Smooth muscle cell of the coronary artery (primary cell): ENCODE measurements around the gene OIP5. TPM values are rescaled to one million over a fixed set of nuclear protein-coding genes. Genes with fewer than 3 reads are reported as not detected.

ENCODE experiments used
- total RNA-seq: library from RNA; depleted of rRNA; stranded (reverse); fragments of >200 nt; gene quantifications from 2 replicates; pipeline ENCODE4 v1.2.3, GENCODE V29; 2014; ENCODE audit warnings: low replicate concordance

Gene OIP5
- total RNA-seq = 2.2 TPM in 1 of 2 replicates, not detected in the other

DNA sequence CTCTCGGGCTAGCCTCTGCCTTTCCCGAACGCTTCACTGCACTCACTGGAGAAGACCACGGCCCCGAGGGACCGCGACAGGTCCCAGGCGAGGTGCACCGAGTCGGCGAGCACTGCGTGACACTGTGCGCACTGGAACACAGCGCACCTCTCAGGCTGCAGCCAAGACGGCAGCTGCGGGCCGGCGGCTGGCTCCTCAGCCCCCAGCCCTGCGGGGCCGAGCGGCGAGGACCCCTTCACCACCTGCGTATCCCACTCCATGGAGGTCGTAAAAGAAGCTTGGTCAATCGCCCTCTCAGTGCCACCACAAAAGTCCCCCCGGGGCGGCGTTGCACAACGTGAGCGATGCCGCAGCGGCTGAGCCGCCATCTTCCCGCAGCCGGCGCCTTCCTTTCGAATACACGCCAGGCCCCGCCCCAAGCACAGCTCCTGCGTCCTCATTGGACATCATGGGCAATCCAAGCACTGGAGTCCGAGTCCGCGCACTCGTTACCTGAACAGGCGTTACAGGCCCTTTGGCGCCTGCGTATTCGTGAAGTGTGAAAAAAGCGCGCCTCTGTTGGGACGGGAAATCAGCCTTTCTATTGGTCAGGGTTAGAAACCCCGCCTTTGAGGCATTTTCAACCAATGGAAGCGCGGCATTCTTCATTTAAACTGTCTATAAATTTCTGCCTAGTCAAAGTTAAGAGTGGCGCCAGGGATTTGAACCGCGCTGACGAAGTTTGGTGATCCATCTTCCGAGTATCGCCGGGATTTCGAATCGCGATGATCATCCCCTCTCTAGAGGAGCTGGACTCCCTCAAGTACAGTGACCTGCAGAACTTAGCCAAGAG, at the start of gene OIP5, which contains the start of gene NUSAP1:
Gene OIP5, minus strand, starts transcription at position 398 of the 832 bp plus-strand sequence. Its CDS starts 30 bp downstream, at position 368.
Gene NUSAP1, plus strand, starts transcription at position 688 of the 832 bp plus-strand sequence. Its CDS starts 77 bp downstream, at position 765.

Other genes with a start within 250 kb of the OIP5 start
- gene INO80, start 216.3 kb downstream of the OIP5 start, total RNA-seq = 13.0 and 20.5 TPM in 2 replicates
- gene EXD1, start 101.8 kb downstream of the OIP5 start, total RNA-seq = not detected in 2 replicates
- 48.9 and 59.9 TPM in 2 replicates for gene CHP1, start 101.3 kb downstream of the OIP5 start, total RNA-seq
- 3.6 and 13.5 TPM in 2 replicates for gene NUSAP1, start 290 bp upstream of the OIP5 start, total RNA-seq
- 5.9 and 19.3 TPM in 2 replicates for gene NDUFAF1, start 69.9 kb upstream of the OIP5 start, total RNA-seq
- gene RTF1, start 84.5 kb upstream of the OIP5 start, total RNA-seq = 8.0 and 13.9 TPM in 2 replicates
- 0.60 and 1.3 TPM in 2 replicates for gene ITPKA, start 161.3 kb upstream of the OIP5 start, total RNA-seq
- gene LTK, start 181.2 kb upstream of the OIP5 start, total RNA-seq = 0.30 TPM in 1 of 2 replicates, not detected in the other
- gene RPAP1, start 211.7 kb upstream of the OIP5 start, total RNA-seq = 11.9 and 12.8 TPM in 2 replicates
- gene TYRO3, start 226.6 kb upstream of the OIP5 start, total RNA-seq = 5.7 and 9.7 TPM in 2 replicates